Testis (tissue), 2 donors: Measurements from ENCODE around the gene DDB1.

Source experiments
- POLR2A ChIP-seq: fragments of 450-650 bp; IDR thresholded peaks from one replicate; pipeline ENCODE4 v1.6.1; 2017; ENCODE audit warnings: antibody characterized with exemption, mild to moderate bottlenecking, moderate library complexity
- TF ChIP-seq, protein P1 (sequence below), 3 experiments: fragments of 450-650 bp in 2 of 3; fragments of 200-600 bp in 1 of 3; sonication (generic) in 1 of 3; IDR thresholded peaks; one replicate each; pipeline ENCODE4 v1.5.1; 2016 to 2019; ENCODE audit warnings: antibody characterized with exemption in 3 of 3, mild to moderate bottlenecking in 2 of 3, moderate library complexity in 1 of 3

DNA sequence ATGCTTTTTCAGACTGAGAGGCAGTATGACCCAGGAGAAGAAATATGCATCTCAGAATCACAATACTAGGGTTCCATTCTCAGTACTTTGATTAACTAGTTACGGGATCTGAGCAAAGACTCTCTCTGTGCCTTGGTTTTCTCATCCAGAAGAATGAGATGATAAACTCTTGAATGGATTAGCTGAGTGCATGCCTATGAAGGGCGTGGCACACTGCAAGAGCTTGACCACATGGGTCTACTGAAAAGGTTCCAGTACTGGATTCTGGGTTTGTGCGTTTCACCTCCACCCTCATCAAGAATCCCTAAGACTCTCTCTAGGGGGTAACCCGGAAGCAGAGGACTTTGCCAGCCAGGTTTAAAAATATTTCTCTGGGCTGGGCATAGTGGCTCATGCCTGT lies 66.3 kb downstream of the DDB1 start:
- TF ChIP-seq, protein P1, sequence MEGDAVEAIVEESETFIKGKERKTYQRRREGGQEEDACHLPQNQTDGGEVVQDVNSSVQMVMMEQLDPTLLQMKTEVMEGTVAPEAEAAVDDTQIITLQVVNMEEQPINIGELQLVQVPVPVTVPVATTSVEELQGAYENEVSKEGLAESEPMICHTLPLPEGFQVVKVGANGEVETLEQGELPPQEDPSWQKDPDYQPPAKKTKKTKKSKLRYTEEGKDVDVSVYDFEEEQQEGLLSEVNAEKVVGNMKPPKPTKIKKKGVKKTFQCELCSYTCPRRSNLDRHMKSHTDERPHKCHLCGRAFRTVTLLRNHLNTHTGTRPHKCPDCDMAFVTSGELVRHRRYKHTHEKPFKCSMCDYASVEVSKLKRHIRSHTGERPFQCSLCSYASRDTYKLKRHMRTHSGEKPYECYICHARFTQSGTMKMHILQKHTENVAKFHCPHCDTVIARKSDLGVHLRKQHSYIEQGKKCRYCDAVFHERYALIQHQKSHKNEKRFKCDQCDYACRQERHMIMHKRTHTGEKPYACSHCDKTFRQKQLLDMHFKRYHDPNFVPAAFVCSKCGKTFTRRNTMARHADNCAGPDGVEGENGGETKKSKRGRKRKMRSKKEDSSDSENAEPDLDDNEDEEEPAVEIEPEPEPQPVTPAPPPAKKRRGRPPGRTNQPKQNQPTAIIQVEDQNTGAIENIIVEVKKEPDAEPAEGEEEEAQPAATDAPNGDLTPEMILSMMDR (IDR thresholded peaks at IDR 0.05) = no peak
- no peak for TF ChIP-seq POLR2A
